GM19035 (cell line): ENCODE data around the gene TUBA1C.
"Not testable (repeated sequence)": the region's sequence is repeated elsewhere in the genome, so short reads cannot be mapped to it uniquely, and the experiment has no call there.

Experiments
- ATAC-seq: cut with Tn5 transposase; IDR thresholded peaks from one replicate; pipeline ENCODE4 v1.9.1; 2021; ENCODE audit not compliant: unreplicated experiment

Gene TUBA1C

DNA sequence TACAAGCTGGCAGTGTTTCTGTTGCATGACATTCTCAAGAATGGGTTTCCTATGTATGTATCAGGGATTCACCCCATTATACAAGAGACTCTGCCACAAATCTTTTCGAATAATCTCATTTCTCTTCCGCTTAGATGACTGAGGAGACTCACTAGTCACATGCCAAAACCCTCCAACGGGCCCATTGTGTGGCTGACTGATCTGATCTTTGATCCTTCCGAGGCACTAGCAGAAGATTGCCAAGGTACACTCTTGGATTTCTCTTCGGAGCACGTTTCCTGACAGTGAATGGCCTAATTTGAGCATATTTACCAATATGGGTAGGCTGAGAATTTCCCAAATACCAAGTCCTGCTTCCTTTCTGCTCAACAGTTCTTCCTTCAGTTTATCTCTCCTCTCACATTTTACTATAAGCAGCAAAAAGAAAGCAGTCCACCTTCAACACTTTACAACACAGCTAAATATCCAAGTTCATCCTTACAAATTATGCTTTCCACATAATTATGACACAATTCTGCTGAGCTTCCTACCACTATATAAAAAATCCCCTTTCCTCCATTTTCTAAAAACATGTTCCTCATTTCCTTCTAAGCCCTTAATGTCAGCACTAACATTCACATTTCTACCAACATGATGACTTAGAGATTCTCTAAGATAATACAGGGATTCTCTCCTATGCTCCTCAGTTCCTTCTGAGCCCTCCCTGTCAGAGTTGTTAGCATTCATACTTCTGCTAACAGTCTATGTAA is 41.1 kb downstream of the TUBA1C start:
- no peak for ATAC-seq

DNA sequence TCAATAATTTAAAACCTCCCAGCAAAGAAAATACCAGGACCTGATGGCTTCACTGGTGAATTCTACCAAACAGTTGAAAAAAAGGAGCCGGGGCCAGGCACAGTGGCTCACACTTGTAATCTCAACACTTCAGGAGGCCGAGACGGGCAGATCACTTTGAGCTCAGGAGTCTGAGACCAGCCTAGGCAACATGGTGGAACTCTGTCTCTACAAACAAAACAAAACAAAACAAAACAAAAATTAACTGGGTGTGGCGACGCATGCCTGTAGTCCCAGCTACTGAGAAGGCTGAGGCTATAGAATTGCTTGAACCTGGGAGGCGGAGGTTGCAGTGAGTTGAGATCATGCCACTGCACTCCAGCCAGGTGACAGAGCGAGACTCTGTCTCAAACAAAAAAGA is 44.5 kb downstream of the TUBA1C start:
- ATAC-seq, result no peak

DNA sequence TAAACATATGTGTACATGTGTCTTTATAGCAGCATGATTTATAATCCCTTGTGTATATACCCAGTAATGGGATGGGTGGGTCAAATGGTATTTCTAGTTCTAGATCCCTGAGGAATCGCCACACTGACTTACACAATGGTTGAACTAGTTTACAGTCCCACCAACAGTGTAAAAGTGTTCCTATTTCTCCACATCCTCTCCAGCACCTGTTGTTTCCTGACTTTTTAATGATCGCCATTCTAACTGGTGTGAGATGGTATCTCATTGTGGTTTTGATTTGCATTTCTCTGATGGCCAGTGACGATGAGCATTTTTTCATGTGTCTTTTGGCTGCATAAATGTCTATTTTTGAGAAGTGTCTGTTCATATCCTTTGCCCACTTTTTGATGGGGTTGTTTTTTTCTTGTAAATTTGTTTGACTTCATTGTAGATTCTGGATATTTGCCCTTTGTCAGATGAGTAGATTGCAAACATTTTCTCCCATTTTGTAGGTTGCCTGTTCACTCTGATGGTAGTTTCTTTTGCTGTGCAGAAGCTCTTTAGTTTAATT is 45.6 kb downstream of the TUBA1C start:
- ATAC-seq, result not testable (repeated sequence)

DNA sequence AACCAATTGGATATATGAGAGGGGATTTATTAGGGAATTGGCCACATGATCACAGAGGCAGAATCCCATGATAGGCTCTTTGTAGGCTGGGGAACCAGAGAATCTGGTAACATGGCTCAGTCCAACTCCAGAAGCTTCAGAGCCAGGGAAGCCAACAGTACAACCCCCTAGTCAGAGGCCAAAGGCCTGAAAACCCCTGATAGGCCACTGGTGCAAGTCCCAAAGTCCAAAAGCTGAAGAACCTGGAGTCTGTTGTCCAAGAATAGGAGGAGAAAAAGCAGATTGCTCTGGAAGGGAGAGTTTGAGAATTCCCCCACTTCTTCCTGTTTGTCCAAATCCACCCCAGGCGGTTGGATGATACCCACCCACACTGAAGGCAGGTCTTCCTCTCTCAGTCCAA is 49.9 kb downstream of the TUBA1C start:
- no peak for ATAC-seq

DNA sequence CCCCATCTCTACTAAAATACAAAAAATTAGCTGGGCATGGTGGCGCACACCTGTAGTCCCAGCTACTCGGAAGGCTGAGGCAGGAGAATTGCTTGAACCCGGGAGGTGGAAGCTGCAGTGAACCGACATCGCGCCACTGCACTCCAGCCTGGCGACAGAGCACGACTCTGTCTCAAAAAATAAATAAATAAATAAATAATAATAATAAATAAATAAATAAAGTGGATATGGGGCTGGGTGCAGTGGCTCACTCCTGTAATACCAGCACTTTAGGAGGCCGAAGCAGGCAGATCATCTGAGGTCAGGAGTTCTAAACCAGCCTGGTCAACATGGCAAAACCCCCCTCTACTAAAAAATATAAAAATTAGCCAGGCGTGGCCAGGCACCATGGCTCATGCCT is 52.2 kb downstream of the TUBA1C start:
- ATAC-seq, result not testable (repeated sequence)

DNA sequence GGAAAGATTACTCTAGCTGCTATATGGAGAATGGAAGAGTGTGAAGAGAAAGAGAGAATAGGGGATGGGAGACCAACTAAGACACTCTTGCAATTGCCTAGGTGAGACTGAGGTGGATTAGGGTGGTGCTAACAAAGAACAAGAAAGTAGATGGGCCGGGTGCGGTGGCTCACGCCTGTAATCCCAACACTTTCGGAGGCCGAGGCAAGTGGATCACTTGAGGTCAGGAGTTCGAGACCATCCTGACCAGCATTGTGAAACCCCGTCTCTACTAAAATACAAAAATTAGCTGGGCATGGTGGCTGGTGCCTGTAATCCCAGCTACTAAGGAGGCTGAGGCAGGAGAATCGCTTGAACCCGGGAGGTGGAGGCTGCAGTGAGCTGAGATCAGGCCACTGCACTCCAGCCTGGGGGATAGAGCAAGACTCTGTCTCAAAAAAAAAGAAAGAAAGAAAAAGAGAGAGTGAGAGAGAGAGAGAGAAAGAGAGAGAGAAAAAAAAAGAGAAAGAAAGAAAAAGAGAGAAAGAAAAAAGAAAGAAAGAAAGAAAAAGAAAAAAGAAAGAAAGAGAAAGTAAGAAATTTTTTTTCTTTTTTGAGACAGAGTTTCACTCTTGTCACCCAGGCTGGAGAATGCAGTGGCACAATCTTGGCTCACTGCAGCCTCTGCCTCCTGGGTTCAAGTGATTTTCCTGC is 55.7 kb downstream of the TUBA1C start:
- ATAC-seq, result not testable (repeated sequence)

DNA sequence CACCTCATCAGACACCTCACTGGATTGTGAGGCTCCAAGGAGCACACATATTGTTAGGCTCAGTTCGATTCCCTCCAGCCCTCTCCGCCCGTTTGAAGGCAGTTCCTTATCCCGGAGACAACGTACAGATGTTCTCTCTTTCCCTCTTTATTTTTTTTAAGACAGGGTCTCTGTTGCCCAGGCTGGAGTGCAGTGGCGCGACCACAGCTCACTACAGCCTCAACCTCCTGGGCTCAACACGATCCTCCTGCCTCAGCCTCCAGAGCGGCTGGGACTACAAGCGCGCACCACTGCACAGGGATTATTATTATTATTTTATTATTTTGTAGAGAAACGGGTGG is 57.5 kb downstream of the TUBA1C start:
- peak; percentile 1 for ATAC-seq

DNA sequence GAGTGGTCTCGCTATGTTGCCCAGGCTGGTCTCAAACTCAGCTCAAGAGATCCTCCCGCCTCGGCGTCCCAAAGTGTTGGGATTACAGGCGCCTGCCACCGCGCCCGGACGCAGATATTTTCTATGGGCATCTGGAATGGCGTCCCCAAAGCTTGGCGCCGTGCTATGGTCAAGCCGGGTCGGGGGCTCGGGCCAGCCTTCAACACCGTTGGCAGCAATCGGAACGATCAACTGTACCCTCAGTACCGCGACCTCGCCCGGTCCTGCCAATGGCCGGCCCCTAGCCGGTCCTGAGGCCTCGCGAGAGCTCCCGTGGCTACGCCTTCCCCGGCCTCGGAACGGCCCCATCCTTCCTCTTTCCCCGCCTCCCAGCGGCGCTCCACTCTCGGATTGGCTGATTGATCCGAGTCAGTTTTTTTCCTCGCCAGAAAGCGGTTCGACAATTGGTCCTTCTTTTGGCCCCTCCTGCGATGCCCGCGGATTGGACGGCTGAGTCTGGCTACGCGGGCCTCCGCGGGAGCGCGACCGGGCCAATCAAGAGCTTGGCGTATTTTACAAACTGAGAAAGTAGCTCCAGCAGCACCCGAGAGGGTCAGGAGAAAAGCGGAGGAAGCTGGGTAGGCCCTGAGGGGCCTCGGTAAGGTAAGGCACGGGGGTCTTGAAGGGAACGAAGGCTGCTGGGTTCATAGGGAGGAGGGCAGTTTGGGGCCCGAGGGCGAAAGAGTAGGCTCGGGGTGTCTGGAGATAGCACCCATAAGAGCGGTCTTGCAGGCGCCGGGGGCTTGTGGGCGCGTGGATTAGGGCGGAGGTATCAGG is 58.0 kb downstream of the TUBA1C start, which contains the start of gene TROAP:
Gene TROAP (plus strand): TSS at position 548 of the 816 bp plus-strand sequence. CDS start 354 bp downstream, outside the sequence.
- peak; percentile 98 for ATAC-seq

DNA sequence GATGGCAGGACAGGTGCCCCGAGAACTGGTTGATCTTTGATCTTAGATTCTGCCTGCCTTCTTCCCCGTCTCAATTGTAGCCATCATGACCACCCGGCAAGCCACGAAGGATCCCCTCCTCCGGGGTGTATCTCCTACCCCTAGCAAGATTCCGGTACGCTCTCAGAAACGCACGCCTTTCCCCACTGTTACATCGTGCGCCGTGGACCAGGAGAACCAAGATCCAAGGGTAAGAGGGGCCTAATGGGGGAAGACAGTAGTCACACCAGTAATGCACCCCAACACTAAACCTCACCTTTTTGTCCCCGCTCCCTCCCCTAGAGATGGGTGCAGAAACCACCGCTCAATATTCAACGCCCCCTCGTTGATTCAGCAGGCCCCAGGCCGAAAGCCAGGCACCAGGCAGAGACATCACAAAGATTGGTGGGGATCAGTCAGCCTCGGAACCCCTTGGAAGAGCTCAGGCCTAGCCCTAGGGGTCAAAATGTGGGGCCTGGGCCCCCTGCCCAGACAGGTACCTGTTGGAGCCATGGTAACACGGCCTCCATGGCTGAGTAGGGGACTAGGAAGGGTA is 58.7 kb downstream of the TUBA1C start:
- ATAC-seq, result no peak
